ENCODE data around the gene AOPEP.

- TF ChIP-seq CTCF (IDR thresholded peaks at IDR 0.05; ENCODE audit: insufficient read depth, low read depth, low read length) (no peak), EZH2 (IDR thresholded peaks at IDR 0.05; ENCODE audit: insufficient read depth, low read length) (no peak)
These were observed 278.1 kb downstream of the AOPEP start for GRCh38 chr9:95004411-95005277.

Measured in astrocyte (in vitro differentiated cells and primary cell).